Uterus (tissue), 4 donors: ENCODE data around the gene ANHX. TPM values are rescaled to one million over a fixed set of nuclear protein-coding genes. Genes with fewer than 3 reads are reported as not detected.
"Not testable (repeated sequence)": the region's sequence is repeated elsewhere in the genome, so short reads cannot be mapped to it uniquely, and the experiment has no call there.

Experiments used
- DNase-seq, 2 donors: peaks; one replicate each; pipeline ENCODE4 v3.0.0-alpha.2; 2019 to 2020
- H3K27ac ChIP-seq, 2 donors: fragments of 200-600 bp; sonication (generic); 1 replicate in 1 of 2; 2 replicates in 1 of 2; pipeline ENCODE4 v1.5.1; 2016 to 2018
- H3K27me3 ChIP-seq, 2 donors: fragments of 200-600 bp; sonication (generic); one replicate each; pipeline ENCODE4 v1.5.1; 2018 to 2019; ENCODE audit warnings: control low read depth in 1 of 2
- H3K36me3 ChIP-seq, 2 donors: fragments of 200-600 bp; sonication (generic); one replicate each; pipeline ENCODE4 v1.5.1; 2019; ENCODE audit warnings: control low read depth in 1 of 2
- H3K4me1 ChIP-seq, 2 donors: fragments of 200-600 bp; sonication (generic); one replicate each; pipeline ENCODE4 v1.5.1; 2018 to 2019; ENCODE audit warnings: control low read depth in 1 of 2
- H3K4me3 ChIP-seq, 2 donors: fragments of 200-600 bp; sonication (generic); 1 replicate in 1 of 2; 2 replicates in 1 of 2; pipeline ENCODE4 v1.5.1; 2018 to 2019; ENCODE audit warnings: mild to moderate bottlenecking in 1 of 2
- H3K9me3 ChIP-seq, 2 donors: fragments of 200-600 bp; sonication (generic); one replicate each; pipeline ENCODE4 v1.5.1; 2019; ENCODE audit warnings: control low read depth in 1 of 2
- CTCF ChIP-seq, 4 experiments: fragments of 200-600 bp in 2 of 4; fragments of 450-650 bp in 2 of 4; sonication (generic) in 2 of 4; IDR thresholded peaks; one replicate each; pipeline ENCODE4 v1.5.1; 2016 to 2019; ENCODE audit warnings: antibody characterized with exemption in 4 of 4, mild to moderate bottlenecking in 2 of 4, moderate library complexity in 1 of 4
- POLR2A ChIP-seq, 2 donors: fragments of 450-650 bp; IDR thresholded peaks; one replicate each; pipeline ENCODE4 v1.6.1; 2016; ENCODE audit warnings: antibody characterized with exemption in 2 of 2, mild to moderate bottlenecking in 1 of 2, moderate library complexity in 1 of 2
- intact Hi-C: fragments of 100-400 bp; cut with DNase I; formaldehyde crosslinking; loops from one replicate; pipeline ENCODE4 v1.15.1; 2023; ENCODE audit warnings: low total_unique reads
- total RNA-seq, 4 donors: library from RNA; depleted of rRNA in 3 of 4; stranded (reverse); fragments of >200 nt in 3 of 4; gene quantifications; one replicate each; pipeline versions ENCODE4 v1.1.0 to v1.2.4, GENCODE V29; 2014 to 2023
- donor health status: DM: yes; HTN: yes; CAD: no.

The ANHX gene
- under 1 TPM in 1 of 4 donors, not detected in 3; 0.28 TPM for total RNA-seq

GRCh38 chr12:133235401-133236112 is at the start of gene ANHX:
Gene ANHX (minus strand): TSS chr12:133235877. CDS start chr12:133234356, 1,521 bp downstream.
- TF ChIP-seq CTCF (IDR thresholded peaks at IDR 0.05) (no peak), POLR2A (IDR thresholded peaks at IDR 0.05) (no peak)
- no peak within 1 kb of the TSS for H3K27ac ChIP-seq
- no peak within 1 kb of the TSS for H3K4me3 ChIP-seq
- no peaks in the 10 kb centered on the region for H3K9me3 ChIP-seq
- no peaks in the 10 kb centered on the region for H3K4me1 ChIP-seq
- no peaks in the 10 kb centered on the region for H3K27me3 ChIP-seq
- DNase-seq = no peak
- intact Hi-C loops = no loop called here
- no peaks in the 10 kb centered on the region for H3K36me3 ChIP-seq

- H3K4me1 ChIP-seq, H3K4me3 ChIP-seq, H3K27ac ChIP-seq, DNase-seq, H3K36me3 ChIP-seq, H3K27me3 ChIP-seq, H3K9me3 ChIP-seq, intact Hi-C loops: not testable (repeated sequence)
These were observed 29.0 kb upstream of the ANHX start for GRCh38 chr12:133264668-133265067.

- Histone ChIP-seq H3K27ac (no peak overlapping the region), H3K4me3 (no peak overlapping the region), H3K9me3 (no peaks in the 10 kb centered on the region), H3K36me3 (no peaks in the 10 kb centered on the region), H3K27me3 (no peaks in the 10 kb centered on the region), H3K4me1 (no peaks in the 10 kb centered on the region)
- intact Hi-C loops = no loop called here
- DNase-seq = no peak
- no peak for TF ChIP-seq POLR2A (IDR thresholded peaks at IDR 0.05)
- TF ChIP-seq CTCF (IDR thresholded peaks at IDR 0.05) = no peak
These were observed 28.5 kb upstream of the ANHX start for GRCh38 chr12:133264173-133264572.

- no peak for TF ChIP-seq POLR2A (IDR thresholded peaks at IDR 0.05)
- TF ChIP-seq CTCF (IDR thresholded peaks at IDR 0.05) = no peak
- Histone ChIP-seq H3K27me3 (no peaks in the 10 kb centered on the region), H3K36me3 (no peaks in the 10 kb centered on the region), H3K9me3 (no peaks in the 10 kb centered on the region), H3K4me1 (no peaks in the 10 kb centered on the region), H3K27ac (no peak overlapping the region), H3K4me3 (no peak overlapping the region)
- intact Hi-C loops = no loop called here
- DNase-seq = no peak
These were observed 20.6 kb upstream of the ANHX start for GRCh38 chr12:133256321-133256720.

- H3K4me1 ChIP-seq, intact Hi-C loops, H3K9me3 ChIP-seq, DNase-seq, H3K4me3 ChIP-seq, H3K27me3 ChIP-seq, H3K36me3 ChIP-seq, H3K27ac ChIP-seq: not testable (repeated sequence)
These were observed 20.2 kb upstream of the ANHX start for GRCh38 chr12:133255833-133256232.

GRCh38 chr12:133251732-133252131 is 16.1 kb upstream of the ANHX start:
- Histone ChIP-seq H3K4me3 (no peak overlapping the region), H3K27ac (no peak overlapping the region), H3K27me3 (no peaks in the 10 kb centered on the region), H3K4me1 (no peaks in the 10 kb centered on the region), H3K36me3 (no peaks in the 10 kb centered on the region), H3K9me3 (no peaks in the 10 kb centered on the region)
- intact Hi-C loops = no loop called here
- DNase-seq = no peak
- TF ChIP-seq POLR2A (IDR thresholded peaks at IDR 0.05) (no peak), CTCF (IDR thresholded peaks at IDR 0.05) (no peak)
